ENCODE measurements around the gene ANOS1. TPM values are rescaled to one million over a fixed set of nuclear protein-coding genes. Genes with fewer than 3 reads are reported as not detected.

ANOS1 gene
- polyA plus RNA-seq, 2 of the 4 experiments (the other 2 are of a cell fraction): 0.04 TPM; not detected in 1

DNA sequence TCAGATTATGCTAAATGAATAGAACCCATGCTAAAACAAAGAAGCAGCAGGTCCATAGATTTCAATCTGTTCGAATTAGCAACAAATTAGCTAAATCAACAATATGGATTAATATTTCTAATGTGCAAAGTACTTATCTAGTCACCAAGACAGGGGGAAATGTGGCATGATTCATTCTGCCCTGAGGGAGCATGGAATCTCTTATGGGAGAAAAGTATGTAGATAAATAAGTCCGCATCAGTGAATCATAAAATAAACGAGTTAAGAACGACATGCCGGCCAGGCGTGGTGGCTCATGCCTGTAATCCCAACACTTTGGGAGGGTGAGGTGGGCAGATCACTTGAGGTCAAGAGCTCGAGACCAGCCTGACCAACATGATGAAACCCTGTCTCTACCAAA is 102.1 kb downstream of the ANOS1 start:
- DNase-seq (ENCODE audit: low read depth in 1 of 2, low spot score in 1 of 2) (no peak), FAIRE-seq (no peak), ATAC-seq (no peak)
- Histone ChIP-seq H3K4me1 (no peaks in the 10 kb centered on the region), H3K4me3 (no peak overlapping the region), H3K4me2 (no peak overlapping the region), H3K9me3 (no peaks in the 10 kb centered on the region), H3K27ac (no peak overlapping the region)
- ChIA-PET CTCF (no interaction called here), POLR2A (no interaction called here)
- 9% methylated on average over 7 of the region's 7 CpGs for WGBS (ENCODE audit: missing lambda C conversion rate)
- no peak for TF ChIP-seq GATA3 (IDR thresholded peaks at IDR 0.05; ENCODE audit: borderline replicate concordance)
- no peak for TF ChIP-seq TFCP2L1 (CRISPR knock-in tag; IDR thresholded peaks at IDR 0.05)
- TF ChIP-seq BHLHE40 (IDR thresholded peaks at IDR 0.05; ENCODE audit: low read depth, low read length): no peak
- TF ChIP-seq, protein P1, sequence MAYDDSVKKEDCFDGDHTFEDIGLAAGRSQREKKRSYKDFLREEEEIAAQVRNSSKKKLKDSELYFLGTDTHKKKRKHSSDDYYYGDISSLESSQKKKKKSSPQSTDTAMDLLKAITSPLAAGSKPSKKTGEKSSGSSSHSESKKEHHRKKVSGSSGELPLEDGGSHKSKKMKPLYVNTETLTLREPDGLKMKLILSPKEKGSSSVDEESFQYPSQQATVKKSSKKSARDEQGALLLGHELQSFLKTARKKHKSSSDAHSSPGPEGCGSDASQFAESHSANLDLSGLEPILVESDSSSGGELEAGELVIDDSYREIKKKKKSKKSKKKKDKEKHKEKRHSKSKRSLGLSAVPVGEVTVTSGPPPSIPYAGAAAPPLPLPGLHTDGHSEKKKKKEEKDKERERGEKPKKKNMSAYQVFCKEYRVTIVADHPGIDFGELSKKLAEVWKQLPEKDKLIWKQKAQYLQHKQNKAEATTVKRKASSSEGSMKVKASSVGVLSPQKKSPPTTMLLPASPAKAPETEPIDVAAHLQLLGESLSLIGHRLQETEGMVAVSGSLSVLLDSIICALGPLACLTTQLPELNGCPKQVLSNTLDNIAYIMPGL (CRISPR knock-in tag; IDR thresholded peaks at IDR 0.05; ENCODE audit: borderline replicate concordance): no peak

DNA sequence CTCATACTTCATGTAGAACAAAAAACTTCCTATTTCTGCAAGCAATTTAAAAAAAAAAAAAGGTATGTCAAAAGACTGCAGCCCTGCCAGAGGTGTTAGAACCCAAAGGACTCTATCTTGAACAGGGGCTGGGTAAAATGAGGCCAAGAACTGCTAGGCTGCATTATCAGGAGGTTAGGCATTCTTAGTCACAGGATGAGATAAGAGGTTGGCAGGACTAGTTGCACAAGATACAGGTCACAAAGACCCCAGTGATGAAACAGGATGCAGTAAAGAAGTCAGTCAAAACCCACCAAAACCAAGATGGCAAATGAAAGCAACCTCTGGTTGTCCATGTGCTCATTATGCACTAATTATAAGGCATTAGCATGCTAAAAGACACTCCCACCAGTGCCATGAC is 104.1 kb downstream of the ANOS1 start:
- Histone ChIP-seq H3K4me3 (no peak overlapping the region), H3K9me3 (no peaks in the 10 kb centered on the region), H3K4me2 (no peak overlapping the region), H3K4me1 (no peaks in the 10 kb centered on the region), H3K27ac (no peak overlapping the region)
- no peak for FAIRE-seq
- no peak for DNase-seq (ENCODE audit: low read depth in 1 of 2, low spot score in 1 of 2)
- TF ChIP-seq RCOR1 (IDR thresholded peaks at IDR 0.05; ENCODE audit: low read depth, low read length) (no peak), RNF2 (IDR thresholded peaks at IDR 0.05; ENCODE audit: borderline replicate concordance, low read depth) (no peak), CBX8 (IDR thresholded peaks at IDR 0.05) (no peak), GATA3 (IDR thresholded peaks at IDR 0.05; ENCODE audit: borderline replicate concordance) (no peak), MAFK (IDR thresholded peaks at IDR 0.05; ENCODE audit: partially characterized antibody) (no peak), TFCP2L1 (CRISPR knock-in tag; IDR thresholded peaks at IDR 0.05) (no peak), RARB (CRISPR knock-in tag; IDR thresholded peaks at IDR 0.05) (no peak), ZNF302 (CRISPR knock-in tag; IDR thresholded peaks at IDR 0.05) (no peak), EP300 (IDR thresholded peaks at IDR 0.05) (no peak), ZC3H11A (IDR thresholded peaks at IDR 0.05) (no peak), CHD4 (IDR thresholded peaks at IDR 0.05; ENCODE audit: borderline replicate concordance) (no peak)
- TF ChIP-seq, protein P2, sequence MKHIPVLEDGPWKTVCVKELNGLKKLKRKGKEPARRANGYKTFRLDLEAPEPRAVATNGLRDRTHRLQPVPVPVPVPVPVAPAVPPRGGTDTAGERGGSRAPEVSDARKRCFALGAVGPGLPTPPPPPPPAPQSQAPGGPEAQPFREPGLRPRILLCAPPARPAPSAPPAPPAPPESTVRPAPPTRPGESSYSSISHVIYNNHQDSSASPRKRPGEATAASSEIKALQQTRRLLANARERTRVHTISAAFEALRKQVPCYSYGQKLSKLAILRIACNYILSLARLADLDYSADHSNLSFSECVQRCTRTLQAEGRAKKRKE (CRISPR knock-in tag; IDR thresholded peaks at IDR 0.05; ENCODE audit: low read depth): no peak
- TF ChIP-seq, protein P3, sequence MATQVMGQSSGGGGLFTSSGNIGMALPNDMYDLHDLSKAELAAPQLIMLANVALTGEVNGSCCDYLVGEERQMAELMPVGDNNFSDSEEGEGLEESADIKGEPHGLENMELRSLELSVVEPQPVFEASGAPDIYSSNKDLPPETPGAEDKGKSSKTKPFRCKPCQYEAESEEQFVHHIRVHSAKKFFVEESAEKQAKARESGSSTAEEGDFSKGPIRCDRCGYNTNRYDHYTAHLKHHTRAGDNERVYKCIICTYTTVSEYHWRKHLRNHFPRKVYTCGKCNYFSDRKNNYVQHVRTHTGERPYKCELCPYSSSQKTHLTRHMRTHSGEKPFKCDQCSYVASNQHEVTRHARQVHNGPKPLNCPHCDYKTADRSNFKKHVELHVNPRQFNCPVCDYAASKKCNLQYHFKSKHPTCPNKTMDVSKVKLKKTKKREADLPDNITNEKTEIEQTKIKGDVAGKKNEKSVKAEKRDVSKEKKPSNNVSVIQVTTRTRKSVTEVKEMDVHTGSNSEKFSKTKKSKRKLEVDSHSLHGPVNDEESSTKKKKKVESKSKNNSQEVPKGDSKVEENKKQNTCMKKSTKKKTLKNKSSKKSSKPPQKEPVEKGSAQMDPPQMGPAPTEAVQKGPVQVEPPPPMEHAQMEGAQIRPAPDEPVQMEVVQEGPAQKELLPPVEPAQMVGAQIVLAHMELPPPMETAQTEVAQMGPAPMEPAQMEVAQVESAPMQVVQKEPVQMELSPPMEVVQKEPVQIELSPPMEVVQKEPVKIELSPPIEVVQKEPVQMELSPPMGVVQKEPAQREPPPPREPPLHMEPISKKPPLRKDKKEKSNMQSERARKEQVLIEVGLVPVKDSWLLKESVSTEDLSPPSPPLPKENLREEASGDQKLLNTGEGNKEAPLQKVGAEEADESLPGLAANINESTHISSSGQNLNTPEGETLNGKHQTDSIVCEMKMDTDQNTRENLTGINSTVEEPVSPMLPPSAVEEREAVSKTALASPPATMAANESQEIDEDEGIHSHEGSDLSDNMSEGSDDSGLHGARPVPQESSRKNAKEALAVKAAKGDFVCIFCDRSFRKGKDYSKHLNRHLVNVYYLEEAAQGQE (IDR thresholded peaks at IDR 0.05): no peak
- ATAC-seq: no peak
- CTCF ChIA-PET: no interaction called here
- POLR2A ChIA-PET: no interaction called here

DNA sequence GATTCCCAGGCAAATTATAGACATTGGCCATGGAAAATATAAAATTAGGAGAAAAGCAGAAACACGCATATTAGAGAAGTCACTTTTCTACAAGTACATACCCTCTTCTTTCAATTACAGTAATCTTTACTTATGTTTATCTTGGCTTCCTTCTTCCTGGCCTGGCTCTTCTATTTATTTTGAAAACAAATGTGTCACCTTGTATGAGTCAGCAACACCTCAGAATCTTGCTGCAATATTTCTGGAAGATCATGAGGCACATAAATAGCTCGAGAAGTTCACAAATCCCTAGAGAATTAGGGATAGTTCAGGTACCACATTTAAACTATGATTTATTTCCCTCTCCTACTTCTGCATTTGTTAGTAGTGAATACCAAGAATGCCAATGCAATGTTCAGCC is 124.6 kb downstream of the ANOS1 start:
- ATAC-seq: no peak
- 0% methylated on average over 2 of the region's 2 CpGs for WGBS (ENCODE audit: missing lambda C conversion rate)
- ChIA-PET CTCF (no interaction called here), POLR2A (no interaction called here)
- Histone ChIP-seq H3K9me3 (peaks cover 6% of the 10 kb centered on the region; the same call in 1 of the 3 replicates), H3K4me2 (no peak overlapping the region), H3K4me1 (no peaks in the 10 kb centered on the region), H3K4me3 (no peak overlapping the region), H3K27ac (no peak overlapping the region)
- no peak for TF ChIP-seq CEBPB (IDR thresholded peaks at IDR 0.05)
- no peak for TF ChIP-seq FOSB (CRISPR knock-in tag; IDR thresholded peaks at IDR 0.05)
- no peak for TF ChIP-seq USF2 (IDR thresholded peaks at IDR 0.05)
- no peak for TF ChIP-seq RAD21 (conservative IDR thresholded peaks at IDR 0.05 in 1 of 2, IDR thresholded peaks at IDR 0.05 in 1 of 2)
- TF ChIP-seq HDAC2 (IDR thresholded peaks at IDR 0.05): no peak
- DNase-seq (ENCODE audit: low read depth in 1 of 2, low spot score in 1 of 2): no peak
- no peak for FAIRE-seq
